MM.1S (cell line): Measurements from ENCODE around the gene FBXO44.
"Not testable (repeated sequence)": the region's sequence is repeated elsewhere in the genome, so short reads cannot be mapped to it uniquely, and the experiment has no call there.

Experiments
- CTCF ChIP-seq: fragments of 300-600 bp; sonication (generic); IDR thresholded peaks from 2 replicates; pipeline ENCODE4 v1.5.1; 2016; ENCODE audit warnings: antibody characterized with exemption, low read length, mixed read lengths
- EZH2 ChIP-seq: fragments of 300-600 bp; sonication (generic); optimal IDR thresholded peaks from 2 replicates; pipeline ENCODE3; 2017; ENCODE audit warnings: low read depth, mild to moderate bottlenecking, antibody characterized with exemption, low read length, mixed read lengths

GRCh38 chr1:11608596-11609130, 46.0 kb upstream of the FBXO44 start:
- not testable (repeated sequence) for TF ChIP-seq CTCF, EZH2
